GM19324 (cell line): ENCODE results near the gene SHROOM1.
A peak's percentile ranks its signal among the peaks of the same experiment; 100 is the strongest.

Experiments used
- ATAC-seq: cut with Tn5 transposase; IDR thresholded peaks from one replicate; pipeline ENCODE4 v1.9.1; 2021; ENCODE audit warnings: mild to moderate bottlenecking, moderate library complexity; ENCODE audit not compliant: unreplicated experiment, low FRiP score

The SHROOM1 gene

GRCh38 chr5:132854301-132854700 lies 23.9 kb upstream of the SHROOM1 start:
- ATAC-seq, result no peak

- no peak for ATAC-seq
Observed at GRCh38 chr5:132853790-132854189, 23.3 kb upstream of the SHROOM1 start.

GRCh38 chr5:132853323-132853722 lies 22.9 kb upstream of the SHROOM1 start:
- ATAC-seq, result no peak

GRCh38 chr5:132850066-132850465 lies 19.6 kb upstream of the SHROOM1 start:
- ATAC-seq, result no peak

- ATAC-seq, result no peak
Observed at GRCh38 chr5:132849347-132849746, 18.9 kb upstream of the SHROOM1 start.

- ATAC-seq, result no peak
Observed at GRCh38 chr5:132848270-132848669, 17.8 kb upstream of the SHROOM1 start.

- ATAC-seq, result no peak
Observed at GRCh38 chr5:132841305-132841704, 10.9 kb upstream of the SHROOM1 start.

- no peak for ATAC-seq
Observed at GRCh38 chr5:132840896-132841295, 10.4 kb upstream of the SHROOM1 start.

- no peak for ATAC-seq
Observed at GRCh38 chr5:132840313-132840712, 9.9 kb upstream of the SHROOM1 start.

GRCh38 chr5:132839426-132840301 lies 9.2 kb upstream of the SHROOM1 start:
- ATAC-seq, result no peak

- no peak for ATAC-seq
Observed at GRCh38 chr5:132838516-132839282, 8.3 kb upstream of the SHROOM1 start.

GRCh38 chr5:132837868-132838267 lies 7.4 kb upstream of the SHROOM1 start:
- ATAC-seq, result no peak

GRCh38 chr5:132836852-132837251 lies 6.4 kb upstream of the SHROOM1 start:
- ATAC-seq, result no peak

- no peak for ATAC-seq
Observed at GRCh38 chr5:132834057-132834456, 3.6 kb upstream of the SHROOM1 start.

GRCh38 chr5:132832612-132833011 lies 2.2 kb upstream of the SHROOM1 start:
- no peak for ATAC-seq

GRCh38 chr5:132831095-132831860 lies 831 bp upstream of the SHROOM1 start:
- no peak for ATAC-seq

- peak; percentile 82 for ATAC-seq
Observed at GRCh38 chr5:132829742-132830435, 558 bp downstream of the SHROOM1 start.

GRCh38 chr5:132828846-132829494 lies 1.5 kb downstream of the SHROOM1 start:
- ATAC-seq, result no peak

GRCh38 chr5:132827943-132828673 lies 2.3 kb downstream of the SHROOM1 start:
- ATAC-seq, result no peak
